Fibroblast of lung (primary cell): ENCODE data around the gene GRIN3A. TPM values are rescaled to one million over a fixed set of nuclear protein-coding genes. Genes with fewer than 3 reads are reported as not detected.

Source experiments
- DNase-seq, 2 donors: peaks; one replicate each; pipeline versions ENCODE4 v3.0.0 to v3.0.0-alpha.2; 2010; ENCODE audit warnings: low read depth in 2 of 2
- H2AFZ ChIP-seq: 2 replicates; pipeline ENCODE4 v1.5.1; 2012; ENCODE audit warnings: low read length, control low read depth, inconsistent platforms
- H3K27ac ChIP-seq: 2 replicates; pipeline ENCODE4 v1.5.1; 2011; ENCODE audit warnings: low read length, control low read depth; ENCODE audit not compliant: insufficient read depth
- H3K27me3 ChIP-seq: 2 replicates; pipeline ENCODE4 v1.5.1; 2011; ENCODE audit warnings: mild to moderate bottlenecking, low read length; ENCODE audit not compliant: control insufficient read depth, insufficient read depth
- H3K36me3 ChIP-seq: 2 replicates; pipeline ENCODE4 v1.5.1; 2011; ENCODE audit warnings: low read length; ENCODE audit not compliant: control insufficient read depth, insufficient read depth
- H3K4me1 ChIP-seq: 2 replicates; pipeline ENCODE4 v1.5.1; 2011; ENCODE audit warnings: low read length; ENCODE audit not compliant: control insufficient read depth, insufficient read depth; ENCODE audit errors: extremely low read depth
- H3K4me2 ChIP-seq: 2 replicates; pipeline ENCODE4 v1.5.1; 2011; ENCODE audit warnings: low read length, control low read depth; ENCODE audit not compliant: insufficient read depth; ENCODE audit errors: extremely low read depth
- H3K4me3 ChIP-seq, 4 experiments: fragments of 200-600 bp in 1 of 4; sonication (generic) in 1 of 4; replicated peaks in 1 of 4; 2 replicates each; pipeline ENCODE4 v1.5.1; 2011 to 2016; ENCODE audit warnings: low read length in 4 of 4, low read depth in 3 of 4, mild to moderate bottlenecking in 3 of 4, control low read depth in 2 of 4, inconsistent platforms in 1 of 4, mixed read lengths in 1 of 4; ENCODE audit not compliant: insufficient read depth in 1 of 4; ENCODE audit errors: control extremely low read depth in 1 of 4
- H3K79me2 ChIP-seq: 2 replicates; pipeline ENCODE4 v1.5.1; 2012; ENCODE audit warnings: mild to moderate bottlenecking, low read length, inconsistent platforms; ENCODE audit not compliant: control insufficient read depth, insufficient read depth
- H3K9ac ChIP-seq: 2 replicates; pipeline ENCODE4 v1.5.1; 2011; ENCODE audit warnings: mild to moderate bottlenecking, low read length, control low read depth; ENCODE audit not compliant: insufficient read depth
- H3K9me3 ChIP-seq: 2 replicates; pipeline ENCODE4 v1.5.1; 2012; ENCODE audit warnings: low read depth, low read length; ENCODE audit not compliant: control insufficient read depth, insufficient read depth
- H4K20me1 ChIP-seq: 2 replicates; pipeline ENCODE4 v1.5.1; 2011; ENCODE audit warnings: low read length; ENCODE audit not compliant: control insufficient read depth, insufficient read depth; ENCODE audit errors: extremely low read depth
- EZH2 ChIP-seq: IDR thresholded peaks from 2 replicates; pipeline ENCODE4 v1.5.1; 2012; ENCODE audit warnings: low read length, control low read depth, mild to moderate bottlenecking; ENCODE audit errors: missing control alignments
- polyA plus RNA-seq, 2 donors: library from polyadenylated mRNA; depleted of rRNA in 1 of 2; stranded (reverse) in 1 of 2; unstranded in 1 of 2; fragments of >200 nt; gene quantifications; 2 replicates each; pipeline ENCODE4 v1.2.1, GENCODE V29; 2011 to 2012; ENCODE audit warnings: missing spikeins in 1 of 2
- total RNA-seq: library from RNA; depleted of rRNA; stranded (reverse); fragments of >200 nt; gene quantifications from 2 replicates; pipeline ENCODE4 v1.2.1, GENCODE V29; 2014
- TF ChIP-seq, protein P1 (sequence below), 2 donors: IDR thresholded peaks in 1 of 2; conservative IDR thresholded peaks in 1 of 2; 1 replicate in 1 of 2; 2 replicates in 1 of 2; pipeline ENCODE4 v1.5.1; 2011 to 2012; ENCODE audit warnings: low read length in 2 of 2, control low read depth in 1 of 2, inconsistent platforms in 1 of 2, low read depth in 1 of 2, mild to moderate bottlenecking in 1 of 2

GRIN3A gene
- total and polyA plus RNA-seq, 2 donors (not counting 1 experiment from before 2014, with no cell fraction given): not detected

DNA sequence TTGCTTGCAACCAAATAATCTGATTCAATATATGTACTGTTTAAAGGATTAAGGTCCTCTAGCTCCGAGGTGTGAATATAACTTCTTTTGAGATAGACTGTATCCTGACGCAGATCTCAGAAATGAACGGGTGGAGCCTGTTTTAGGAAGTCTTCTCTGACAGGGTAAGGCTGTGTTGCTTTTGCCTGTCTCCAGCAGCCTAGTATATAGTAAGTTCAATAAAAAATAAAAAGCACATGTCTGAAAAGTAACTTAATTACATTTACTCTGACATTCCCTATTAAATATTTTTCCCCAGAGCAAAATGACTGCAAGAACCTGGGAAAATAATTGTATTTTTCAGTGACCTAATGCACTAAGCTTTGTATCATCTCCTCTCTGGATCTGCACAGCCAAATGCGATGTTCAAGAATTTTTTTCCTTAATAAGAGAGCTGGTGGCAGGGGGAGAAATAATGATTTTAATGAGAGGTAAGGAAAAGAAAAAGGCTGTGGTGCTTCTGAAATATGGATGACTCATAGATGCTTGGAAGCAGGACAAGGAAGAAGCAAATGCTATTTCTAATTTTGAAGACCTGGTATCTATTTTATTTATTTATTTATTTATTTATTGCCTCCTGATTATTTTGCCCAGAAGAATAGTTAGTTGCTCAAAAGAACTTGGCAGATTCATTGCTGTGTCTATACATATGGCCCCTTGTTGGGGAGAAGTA lies 151.0 kb downstream of the GRIN3A start:
- Histone ChIP-seq H3K4me3 (no peak overlapping the region), H3K4me2 (no peak overlapping the region), H3K27me3 (no peaks in the 10 kb centered on the region), H3K27ac (no peak overlapping the region), H3K36me3 (no peaks in the 10 kb centered on the region), H3K79me2 (no peaks in the 10 kb centered on the region), H4K20me1 (no peaks in the 10 kb centered on the region), H3K4me1 (no peaks in the 10 kb centered on the region), H3K9ac (no peak overlapping the region), H3K9me3 (no peaks in the 10 kb centered on the region), H2AFZ (no peak overlapping the region)
- peak in 1 of 2 donors; percentile 3 for DNase-seq
- TF ChIP-seq, protein P1, sequence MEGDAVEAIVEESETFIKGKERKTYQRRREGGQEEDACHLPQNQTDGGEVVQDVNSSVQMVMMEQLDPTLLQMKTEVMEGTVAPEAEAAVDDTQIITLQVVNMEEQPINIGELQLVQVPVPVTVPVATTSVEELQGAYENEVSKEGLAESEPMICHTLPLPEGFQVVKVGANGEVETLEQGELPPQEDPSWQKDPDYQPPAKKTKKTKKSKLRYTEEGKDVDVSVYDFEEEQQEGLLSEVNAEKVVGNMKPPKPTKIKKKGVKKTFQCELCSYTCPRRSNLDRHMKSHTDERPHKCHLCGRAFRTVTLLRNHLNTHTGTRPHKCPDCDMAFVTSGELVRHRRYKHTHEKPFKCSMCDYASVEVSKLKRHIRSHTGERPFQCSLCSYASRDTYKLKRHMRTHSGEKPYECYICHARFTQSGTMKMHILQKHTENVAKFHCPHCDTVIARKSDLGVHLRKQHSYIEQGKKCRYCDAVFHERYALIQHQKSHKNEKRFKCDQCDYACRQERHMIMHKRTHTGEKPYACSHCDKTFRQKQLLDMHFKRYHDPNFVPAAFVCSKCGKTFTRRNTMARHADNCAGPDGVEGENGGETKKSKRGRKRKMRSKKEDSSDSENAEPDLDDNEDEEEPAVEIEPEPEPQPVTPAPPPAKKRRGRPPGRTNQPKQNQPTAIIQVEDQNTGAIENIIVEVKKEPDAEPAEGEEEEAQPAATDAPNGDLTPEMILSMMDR (conservative IDR thresholded peaks at IDR 0.05 in 1 of 2, IDR thresholded peaks at IDR 0.05 in 1 of 2; ENCODE audit: low read depth in 1 of 2, low read length in 2 of 2): no peak
- TF ChIP-seq EZH2: no peak

GRCh38 chr9:101586651-101587050 lies 151.8 kb downstream of the GRIN3A start:
- Histone ChIP-seq H4K20me1 (no peaks in the 10 kb centered on the region), H3K27me3 (no peaks in the 10 kb centered on the region), H3K4me3 (no peak overlapping the region), H2AFZ (no peak overlapping the region), H3K4me2 (no peak overlapping the region), H3K9me3 (no peaks in the 10 kb centered on the region), H3K4me1 (no peaks in the 10 kb centered on the region), H3K27ac (no peak overlapping the region), H3K79me2 (no peaks in the 10 kb centered on the region), H3K36me3 (no peaks in the 10 kb centered on the region), H3K9ac (no peak overlapping the region)
- DNase-seq: no peak
- TF ChIP-seq, protein P1 (conservative IDR thresholded peaks at IDR 0.05 in 1 of 2, IDR thresholded peaks at IDR 0.05 in 1 of 2; ENCODE audit: low read depth in 1 of 2, low read length in 2 of 2): no peak
- no peak for TF ChIP-seq EZH2

DNA sequence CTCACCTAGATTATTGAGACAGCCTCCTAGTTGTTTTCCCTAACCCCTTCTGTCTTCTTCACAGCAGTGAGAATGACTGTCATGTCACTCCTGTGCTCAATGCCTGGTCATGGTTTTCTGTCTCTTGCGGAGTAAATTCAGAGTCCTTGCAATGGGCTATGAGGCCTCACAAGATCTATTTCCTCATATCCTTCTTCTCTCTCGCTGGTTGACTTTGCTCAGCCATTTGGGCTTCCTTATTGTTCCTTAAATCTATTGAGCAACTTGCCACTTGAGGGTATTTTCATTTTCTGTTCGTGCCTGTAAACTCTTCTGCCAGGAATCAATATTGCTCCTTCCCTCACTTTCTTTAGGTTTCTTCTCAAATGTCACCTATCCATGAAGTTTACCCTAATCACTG lies 152.7 kb downstream of the GRIN3A start:
- H3K79me2 ChIP-seq: no peaks in the 10 kb centered on the region
- H3K9ac ChIP-seq: no peak overlapping the region
- no peaks in the 10 kb centered on the region for H3K36me3 ChIP-seq
- H2AFZ ChIP-seq: no peak overlapping the region
- no peak for DNase-seq
- TF ChIP-seq, protein P1 (conservative IDR thresholded peaks at IDR 0.05 in 1 of 2, IDR thresholded peaks at IDR 0.05 in 1 of 2; ENCODE audit: low read depth in 1 of 2, low read length in 2 of 2): no peak
- no peak for TF ChIP-seq EZH2
- no peaks in the 10 kb centered on the region for H3K27me3 ChIP-seq
- no peaks in the 10 kb centered on the region for H3K4me1 ChIP-seq
- no peak overlapping the region for H3K4me3 ChIP-seq
- H3K27ac ChIP-seq: no peak overlapping the region
- no peaks in the 10 kb centered on the region for H3K9me3 ChIP-seq
- H3K4me2 ChIP-seq: no peak overlapping the region
- H4K20me1 ChIP-seq: no peaks in the 10 kb centered on the region
